Measurements from ENCODE around the gene FLNB. TPM values are rescaled to one million over a fixed set of nuclear protein-coding genes. Genes with fewer than 3 reads are reported as not detected.

Gene FLNB
- total and polyA plus RNA-seq, 2 of the 13 experiments (the other 11 are each of a cell fraction or from before 2014, with no cell fraction given): 106 to 130 TPM

GRCh38 chr3:58041826-58042324 lies 33.7 kb downstream of the FLNB start (continued):
- TF ChIP-seq ZNF142 (CRISPR knock-in tag; IDR thresholded peaks at IDR 0.05) (no peak), HMG20B (CRISPR knock-in tag; conservative IDR thresholded peaks at IDR 0.05) (no peak), ZBTB38 (CRISPR knock-in tag; IDR thresholded peaks at IDR 0.05) (no peak), ZNF501 (CRISPR knock-in tag; IDR thresholded peaks at IDR 0.05) (no peak), JUN (CRISPR knock-in tag; IDR thresholded peaks at IDR 0.05) (0 out of 2 replicates have a peak, but pooled peaks have one; percentile 46), HOXA9 (CRISPR knock-in tag; IDR thresholded peaks at IDR 0.05; ENCODE audit: borderline replicate concordance) (no peak), GFI1 (CRISPR knock-in tag; IDR thresholded peaks at IDR 0.05; ENCODE audit: borderline replicate concordance) (0 out of 2 replicates have a peak, but pooled peaks have one; percentile 32), ZNF780A (CRISPR knock-in tag; IDR thresholded peaks at IDR 0.05) (no peak), HHEX (CRISPR knock-in tag; IDR thresholded peaks at IDR 0.05) (peak; percentile 53; the same call in 1 of the 2 replicates), MIXL1 (CRISPR knock-in tag; IDR thresholded peaks at IDR 0.05) (peak; percentile 77), NR3C1 (CRISPR knock-in tag; IDR thresholded peaks at IDR 0.05) (no peak), ZNF264 (CRISPR knock-in tag; IDR thresholded peaks at IDR 0.05) (no peak), ZNF562 (CRISPR knock-in tag; IDR thresholded peaks at IDR 0.05; ENCODE audit: borderline replicate concordance) (no peak), FOXA1 (IDR thresholded peaks at IDR 0.05) (peak; percentile 39; the same call in 1 of the 2 replicates), FOXA1 (CRISPR knock-in tag; IDR thresholded peaks at IDR 0.05) (no peak)
- TF ChIP-seq, protein P1, sequence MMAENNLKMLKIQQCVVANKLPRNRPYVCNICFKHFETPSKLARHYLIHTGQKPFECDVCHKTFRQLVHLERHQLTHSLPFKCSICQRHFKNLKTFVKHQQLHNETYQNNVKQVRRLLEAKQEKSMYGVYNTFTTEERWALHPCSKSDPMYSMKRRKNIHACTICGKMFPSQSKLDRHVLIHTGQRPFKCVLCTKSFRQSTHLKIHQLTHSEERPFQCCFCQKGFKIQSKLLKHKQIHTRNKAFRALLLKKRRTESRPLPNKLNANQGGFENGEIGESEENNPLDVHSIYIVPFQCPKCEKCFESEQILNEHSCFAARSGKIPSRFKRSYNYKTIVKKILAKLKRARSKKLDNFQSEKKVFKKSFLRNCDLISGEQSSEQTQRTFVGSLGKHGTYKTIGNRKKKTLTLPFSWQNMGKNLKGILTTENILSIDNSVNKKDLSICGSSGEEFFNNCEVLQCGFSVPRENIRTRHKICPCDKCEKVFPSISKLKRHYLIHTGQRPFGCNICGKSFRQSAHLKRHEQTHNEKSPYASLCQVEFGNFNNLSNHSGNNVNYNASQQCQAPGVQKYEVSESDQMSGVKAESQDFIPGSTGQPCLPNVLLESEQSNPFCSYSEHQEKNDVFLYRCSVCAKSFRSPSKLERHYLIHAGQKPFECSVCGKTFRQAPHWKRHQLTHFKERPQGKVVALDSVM (CRISPR knock-in tag; IDR thresholded peaks at IDR 0.05): peak; percentile 17; the same call in 1 of the 2 replicates
- TF ChIP-seq, protein P2, sequence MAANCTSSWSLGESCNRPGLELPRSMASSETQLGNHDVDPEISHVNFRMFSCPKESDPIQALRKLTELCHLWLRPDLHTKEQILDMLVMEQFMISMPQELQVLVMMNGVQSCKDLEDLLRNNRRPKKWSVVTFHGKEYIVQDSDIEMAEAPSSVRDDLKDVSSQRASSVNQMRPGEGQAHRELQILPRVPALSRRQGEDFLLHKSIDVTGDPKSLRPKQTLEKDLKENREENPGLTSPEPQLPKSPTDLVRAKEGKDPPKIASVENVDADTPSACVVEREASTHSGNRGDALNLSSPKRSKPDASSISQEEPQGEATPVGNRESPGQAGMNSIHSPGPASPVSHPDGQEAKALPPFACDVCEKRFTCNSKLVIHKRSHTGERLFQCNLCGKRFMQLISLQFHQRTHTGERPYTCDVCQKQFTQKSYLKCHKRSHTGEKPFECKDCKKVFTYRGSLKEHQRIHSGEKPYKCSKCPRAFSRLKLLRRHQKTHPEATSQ (CRISPR knock-in tag; IDR thresholded peaks at IDR 0.05; ENCODE audit: borderline replicate concordance): no peak
- TF ChIP-seq, protein P3, sequence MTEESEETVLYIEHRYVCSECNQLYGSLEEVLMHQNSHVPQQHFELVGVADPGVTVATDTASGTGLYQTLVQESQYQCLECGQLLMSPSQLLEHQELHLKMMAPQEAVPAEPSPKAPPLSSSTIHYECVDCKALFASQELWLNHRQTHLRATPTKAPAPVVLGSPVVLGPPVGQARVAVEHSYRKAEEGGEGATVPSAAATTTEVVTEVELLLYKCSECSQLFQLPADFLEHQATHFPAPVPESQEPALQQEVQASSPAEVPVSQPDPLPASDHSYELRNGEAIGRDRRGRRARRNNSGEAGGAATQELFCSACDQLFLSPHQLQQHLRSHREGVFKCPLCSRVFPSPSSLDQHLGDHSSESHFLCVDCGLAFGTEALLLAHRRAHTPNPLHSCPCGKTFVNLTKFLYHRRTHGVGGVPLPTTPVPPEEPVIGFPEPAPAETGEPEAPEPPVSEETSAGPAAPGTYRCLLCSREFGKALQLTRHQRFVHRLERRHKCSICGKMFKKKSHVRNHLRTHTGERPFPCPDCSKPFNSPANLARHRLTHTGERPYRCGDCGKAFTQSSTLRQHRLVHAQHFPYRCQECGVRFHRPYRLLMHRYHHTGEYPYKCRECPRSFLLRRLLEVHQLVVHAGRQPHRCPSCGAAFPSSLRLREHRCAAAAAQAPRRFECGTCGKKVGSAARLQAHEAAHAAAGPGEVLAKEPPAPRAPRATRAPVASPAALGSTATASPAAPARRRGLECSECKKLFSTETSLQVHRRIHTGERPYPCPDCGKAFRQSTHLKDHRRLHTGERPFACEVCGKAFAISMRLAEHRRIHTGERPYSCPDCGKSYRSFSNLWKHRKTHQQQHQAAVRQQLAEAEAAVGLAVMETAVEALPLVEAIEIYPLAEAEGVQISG (CRISPR knock-in tag; IDR thresholded peaks at IDR 0.05): no peak
